GM23248 (cell line): ENCODE measurements around the gene LTBP4. TPM values are rescaled to one million over a fixed set of nuclear protein-coding genes. Genes with fewer than 3 reads are reported as not detected.

Source experiments
- DNase-seq: peaks from one replicate; pipeline ENCODE4 v3.0.0-alpha.2; 2015
- H2AFZ ChIP-seq: fragments of 200-600 bp; sonication (generic); 2 replicates; pipeline ENCODE4 v1.6.1; 2016; ENCODE audit warnings: antibody characterized with exemption
- H3F3A ChIP-seq: fragments of 200-600 bp; sonication (generic); 2 replicates; pipeline ENCODE4 v1.6.1; 2016; ENCODE audit warnings: mild to moderate bottlenecking, antibody characterized with exemption, mixed run types; ENCODE audit not compliant: insufficient read depth
- H3K27ac ChIP-seq: fragments of 200-600 bp; sonication (generic); 2 replicates; pipeline ENCODE4 v1.5.1; 2016; ENCODE audit warnings: mild to moderate bottlenecking
- H3K27me3 ChIP-seq: fragments of 200-600 bp; sonication (generic); replicated peaks from 2 replicates; pipeline ENCODE4 v1.6.1; 2016; ENCODE audit warnings: mild to moderate bottlenecking; ENCODE audit not compliant: insufficient read depth
- H3K36me3 ChIP-seq: fragments of 200-600 bp; sonication (generic); 2 replicates; pipeline ENCODE4 v1.6.1; 2016; ENCODE audit warnings: low read depth, mild to moderate bottlenecking
- H3K4me1 ChIP-seq: fragments of 200-600 bp; sonication (generic); 2 replicates; pipeline ENCODE4 v1.6.1; 2016; ENCODE audit warnings: mild to moderate bottlenecking; ENCODE audit not compliant: insufficient read depth
- H3K4me2 ChIP-seq: fragments of 200-600 bp; sonication (generic); one replicate; pipeline ENCODE4 v1.6.1; 2016; ENCODE audit warnings: mild to moderate bottlenecking; ENCODE audit not compliant: unreplicated experiment
- H3K4me3 ChIP-seq: fragments of 200-600 bp; sonication (generic); 2 replicates; pipeline ENCODE4 v1.5.1; 2016; ENCODE audit warnings: mild to moderate bottlenecking
- H3K79me2 ChIP-seq: fragments of 200-600 bp; sonication (generic); 2 replicates; pipeline ENCODE4 v1.6.1; 2016; ENCODE audit warnings: mild to moderate bottlenecking; ENCODE audit not compliant: insufficient read depth
- H3K9ac ChIP-seq: fragments of 200-600 bp; sonication (generic); 2 replicates; pipeline ENCODE4 v1.6.1; 2016; ENCODE audit warnings: mild to moderate bottlenecking
- H3K9me2 ChIP-seq: fragments of 200-600 bp; sonication (generic); 2 replicates; pipeline ENCODE4 v1.6.1; 2016; ENCODE audit warnings: mixed run types, mild to moderate bottlenecking, moderate library complexity; ENCODE audit not compliant: insufficient read depth
- H3K9me3 ChIP-seq: fragments of 200-600 bp; sonication (generic); one replicate; pipeline ENCODE4 v1.6.1; 2017; ENCODE audit warnings: low read depth
- H4K20me1 ChIP-seq: fragments of 200-600 bp; sonication (generic); 2 replicates; pipeline ENCODE4 v1.6.0; 2016; ENCODE audit not compliant: insufficient read depth
- EZH2 ChIP-seq: fragments of 200-600 bp; sonication (generic); IDR thresholded peaks from 2 replicates; pipeline ENCODE4 v1.6.1; 2018; ENCODE audit warnings: antibody characterized with exemption, mild to moderate bottlenecking; ENCODE audit not compliant: insufficient read depth, poor library complexity, severe bottlenecking
- EZH2phosphoT487 ChIP-seq: fragments of 200-600 bp; sonication (generic); IDR thresholded peaks from 2 replicates; pipeline ENCODE4 v1.6.1; 2018; ENCODE audit warnings: antibody characterized with exemption, moderate library complexity, mild to moderate bottlenecking, low read depth; ENCODE audit not compliant: insufficient read depth
- WGBS, 2 experiments: methylation state at CpG; one replicate each; pipeline ENCODE4 v1.1.6; 2015 to 2017; ENCODE audit warnings: low lambda C conversion rate in 2 of 2, low coverage in 1 of 2; ENCODE audit errors: missing lambda C conversion rate in 2 of 2; 5-methylcytosine and 5-hydroxymethylcytosine counted together
- in situ Hi-C: fragments of 300-500 bp; cut with MboI; formaldehyde crosslinking; loops from 2 replicates; pipeline ENCODE4 v1.15.0; 2020
- polyA plus RNA-seq: library from polyadenylated mRNA; unstranded; fragments of >200 nt; fragmentation: Nextera tagmentation; extraction: Ambion mirVana; gene quantifications from 2 replicates; pipeline ENCODE4 v1.2.1, GENCODE V29; 2016
- total RNA-seq: library from RNA; depleted of rRNA; stranded (reverse); fragments of >200 nt; shearing (Covaris generic); gene quantifications from 2 replicates; pipeline ENCODE4 v1.2.3, GENCODE V29; 2014

The LTBP4 gene
- total and polyA plus RNA-seq, 2 experiments from 2014 or later, result 18.0 to 47.2 TPM

GRCh38 chr19:40578442-40578908 is 22.7 kb upstream of the LTBP4 start:
- in situ Hi-C loops, result no loop called here
- H3K27ac ChIP-seq, result no peak overlapping the region
- H3K27me3 ChIP-seq, result no peaks in the 10 kb centered on the region
- peaks cover 6% of the 10 kb centered on the region for H3K4me1 ChIP-seq
- 85 to 88% methylated on average over 12 of the region's 12 CpGs for WGBS, 2 experiments
- no peak overlapping the region for H3K9ac ChIP-seq
- no peaks in the 10 kb centered on the region for H3K9me3 ChIP-seq
- peaks cover 4% of the 10 kb centered on the region; the same call in 1 of the 2 replicates for H3K36me3 ChIP-seq
- no peak overlapping the region for H2AFZ ChIP-seq
- no peaks in the 10 kb centered on the region for H3F3A ChIP-seq
- H3K4me2 ChIP-seq, result no peak overlapping the region
- TF ChIP-seq EZH2phosphoT487 (no peak), EZH2 (no peak)
- DNase-seq, result peak; percentile 28
- no peaks in the 10 kb centered on the region for H3K79me2 ChIP-seq
- no peaks in the 10 kb centered on the region for H4K20me1 ChIP-seq
- no peak overlapping the region for H3K4me3 ChIP-seq
- no peaks in the 10 kb centered on the region for H3K9me2 ChIP-seq

- in situ Hi-C loops, result no loop called here
- no peaks in the 10 kb centered on the region for H3K27me3 ChIP-seq
- H3K27ac ChIP-seq, result no peak overlapping the region
- H3K9me3 ChIP-seq, result no peaks in the 10 kb centered on the region
- no peak overlapping the region for H2AFZ ChIP-seq
- H3K9ac ChIP-seq, result no peak overlapping the region
- H3K4me3 ChIP-seq, result no peak overlapping the region
- H3K4me2 ChIP-seq, result no peak overlapping the region
- 97 to 98% methylated on average over 13 of the region's 13 CpGs for WGBS, 2 experiments
- no peaks in the 10 kb centered on the region for H3K79me2 ChIP-seq
- no peaks in the 10 kb centered on the region for H4K20me1 ChIP-seq
- no peak for DNase-seq
- H3K9me2 ChIP-seq, result no peaks in the 10 kb centered on the region
- H3K4me1 ChIP-seq, result peaks cover 6% of the 10 kb centered on the region
- TF ChIP-seq EZH2phosphoT487 (no peak), EZH2 (no peak)
- H3F3A ChIP-seq, result peaks cover 13% of the 10 kb centered on the region; the same call in 1 of the 2 replicates
- peaks cover 4% of the 10 kb centered on the region; the same call in 1 of the 2 replicates for H3K36me3 ChIP-seq
Measured at GRCh38 chr19:40580619-40581018, 20.6 kb upstream of the LTBP4 start.

GRCh38 chr19:40581531-40581930 is 19.6 kb upstream of the LTBP4 start:
- Histone ChIP-seq H3K4me3 (no peak overlapping the region), H3K9ac (no peak overlapping the region), H3K36me3 (peaks cover 4% of the 10 kb centered on the region; the same call in 1 of the 2 replicates), H3K9me2 (no peaks in the 10 kb centered on the region), H3K4me1 (peaks cover 6% of the 10 kb centered on the region), H3F3A (peaks cover 13% of the 10 kb centered on the region; the same call in 1 of the 2 replicates), H4K20me1 (no peaks in the 10 kb centered on the region), H3K4me2 (no peak overlapping the region), H3K9me3 (no peaks in the 10 kb centered on the region), H3K79me2 (no peaks in the 10 kb centered on the region), H2AFZ (no peak overlapping the region), H3K27ac (no peak overlapping the region), H3K27me3 (no peaks in the 10 kb centered on the region)
- in situ Hi-C loops, result no loop called here
- TF ChIP-seq EZH2, result no peak
- no peak for TF ChIP-seq EZH2phosphoT487
- WGBS, 2 experiments, result 92 to 95% methylated on average over 5 of the region's 5 CpGs
- no peak for DNase-seq

- DNase-seq, result no peak
- H4K20me1 ChIP-seq, result no peaks in the 10 kb centered on the region
- no peak overlapping the region for H3K4me3 ChIP-seq
- H3K79me2 ChIP-seq, result no peaks in the 10 kb centered on the region
- no peak overlapping the region for H3K27ac ChIP-seq
- H3K9ac ChIP-seq, result no peak overlapping the region
- H2AFZ ChIP-seq, result no peak overlapping the region
- no peak overlapping the region for H3K4me2 ChIP-seq
- TF ChIP-seq EZH2, result no peak
- no peak for TF ChIP-seq EZH2phosphoT487
- H3K4me1 ChIP-seq, result peaks cover 4% of the 10 kb centered on the region
- WGBS, 2 experiments, result 70 to 78% methylated on average over 2 of the region's 2 CpGs
- H3K9me2 ChIP-seq, result no peaks in the 10 kb centered on the region
- H3K9me3 ChIP-seq, result no peaks in the 10 kb centered on the region
- in situ Hi-C loops, result no loop called here
- H3K36me3 ChIP-seq, result peaks cover 4% of the 10 kb centered on the region; the same call in 1 of the 2 replicates
- no peaks in the 10 kb centered on the region for H3K27me3 ChIP-seq
- peaks cover 13% of the 10 kb centered on the region; the same call in 1 of the 2 replicates for H3F3A ChIP-seq
Measured at GRCh38 chr19:40582467-40582866, 18.7 kb upstream of the LTBP4 start.
